ENCODE data around the gene ADGRB2. TPM values are rescaled to one million over a fixed set of nuclear protein-coding genes. Genes with fewer than 3 reads are reported as not detected.

ADGRB2 gene
- total RNA-seq, 1 experiment from 2014 or later: 49.5 TPM

DNA sequence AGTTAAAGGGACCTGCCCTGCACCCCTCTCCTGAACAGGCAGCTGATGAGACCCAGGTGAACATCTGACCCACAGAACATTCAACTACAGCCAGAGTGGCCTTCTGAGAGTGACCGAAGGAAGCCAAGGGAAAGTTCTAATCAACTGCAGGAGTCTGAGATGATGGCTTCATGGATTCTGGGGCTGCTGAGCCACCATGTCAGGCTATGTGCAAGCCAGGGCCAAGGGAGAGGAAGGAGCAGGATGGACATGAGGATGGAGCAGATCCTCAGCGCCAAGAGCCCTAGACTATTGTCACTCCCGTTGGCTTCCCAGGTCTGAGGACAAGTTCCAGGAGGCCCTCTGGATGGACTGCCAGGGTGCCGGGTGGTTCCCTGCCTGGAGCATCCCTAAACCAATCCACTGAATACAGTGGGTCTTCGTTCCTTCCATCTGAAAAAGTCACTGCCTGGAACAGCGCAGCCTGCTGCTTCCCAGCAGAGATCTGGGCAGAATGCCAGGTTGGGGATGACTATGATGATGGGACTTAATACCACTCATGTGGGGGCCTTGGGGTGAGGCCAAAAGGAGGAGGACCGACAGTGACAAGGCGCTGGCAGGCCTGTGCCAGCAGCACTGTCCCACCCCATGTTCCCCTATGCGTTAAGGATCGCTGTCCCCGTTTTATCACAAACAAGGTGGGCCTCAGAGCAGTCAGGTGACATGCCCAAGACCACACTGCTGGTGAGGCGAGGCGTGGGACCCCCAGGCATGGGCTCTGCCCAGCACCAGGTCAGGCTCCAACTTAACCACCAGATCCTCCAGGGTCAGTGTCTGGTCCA, 31.9 kb upstream of the ADGRB2 start:
- in situ Hi-C loops (cut with HindIII; ENCODE audit: low sequenced_read_pairs): no loop called here

DNA sequence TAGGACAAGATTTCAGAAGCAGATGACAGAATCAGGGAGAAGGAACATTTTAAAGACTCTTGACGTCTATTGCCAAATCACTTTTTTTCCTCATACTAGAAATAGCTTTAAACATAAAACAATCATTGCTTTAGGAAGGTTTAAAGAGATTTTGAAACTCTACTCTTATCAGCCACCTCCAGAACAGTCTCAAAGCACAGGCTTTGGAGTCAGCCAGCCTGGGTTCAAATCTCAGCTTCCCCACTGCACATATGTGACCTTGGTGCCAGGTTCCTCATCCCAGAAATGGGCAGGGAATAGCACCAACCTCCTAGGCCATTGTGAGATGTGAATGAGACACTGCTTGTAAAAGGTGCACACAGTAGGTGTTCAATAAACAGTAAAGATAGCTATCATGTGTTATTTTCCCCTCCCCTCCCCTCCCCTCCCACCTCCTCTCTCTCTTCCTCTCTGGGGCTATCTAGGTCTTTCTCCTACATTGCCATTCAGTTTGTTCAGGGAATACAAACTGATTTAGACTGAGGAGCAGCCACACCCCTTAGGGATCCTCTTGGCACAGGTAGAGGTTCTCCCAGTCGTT, 31.0 kb upstream of the ADGRB2 start:
- no peak for DNase-seq (ENCODE audit: low spot score)
- in situ Hi-C loops (cut with HindIII; ENCODE audit: low sequenced_read_pairs): no loop called here

More for the DNA sequence above, 31.9 kb upstream of the ADGRB2 start:
- DNase-seq (ENCODE audit: low spot score): no peak

DNA sequence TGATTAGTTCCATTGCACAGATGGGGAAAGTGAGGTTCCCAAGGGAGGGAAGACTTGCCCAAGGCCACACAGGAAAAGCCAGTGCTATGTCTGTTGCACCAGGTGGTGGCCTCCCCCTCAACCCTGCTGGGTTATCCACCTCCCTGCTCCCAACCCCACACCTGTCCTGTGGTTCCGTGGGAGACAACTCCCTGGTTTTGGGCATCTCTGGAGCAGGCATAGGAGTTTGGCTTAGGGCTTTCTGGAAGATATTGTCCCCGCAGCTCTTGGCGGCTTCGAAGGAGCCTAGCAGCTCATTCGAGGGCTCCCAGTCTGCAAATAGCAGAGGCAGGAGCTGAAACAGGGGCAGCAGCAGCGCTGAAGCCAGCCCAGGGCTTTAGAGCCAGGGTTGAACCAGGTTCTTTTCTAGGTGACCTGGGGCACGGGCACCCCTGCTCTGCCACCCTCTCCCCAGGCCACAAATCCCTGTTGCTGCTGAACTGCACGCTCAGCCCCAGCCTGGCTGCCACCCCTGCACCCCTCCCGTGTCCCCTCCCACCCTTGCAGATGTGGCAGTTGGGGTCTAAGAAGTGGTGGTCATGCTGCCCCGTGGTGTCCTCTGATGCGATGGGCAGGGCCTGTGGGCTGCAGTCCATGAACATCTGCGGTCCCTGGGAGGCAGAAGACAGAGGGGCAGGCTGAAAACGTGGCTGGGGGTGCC, 29.6 kb upstream of the ADGRB2 start:
- DNase-seq (ENCODE audit: low spot score): no peak
- in situ Hi-C loops (cut with HindIII; ENCODE audit: low sequenced_read_pairs): no loop called here

DNA sequence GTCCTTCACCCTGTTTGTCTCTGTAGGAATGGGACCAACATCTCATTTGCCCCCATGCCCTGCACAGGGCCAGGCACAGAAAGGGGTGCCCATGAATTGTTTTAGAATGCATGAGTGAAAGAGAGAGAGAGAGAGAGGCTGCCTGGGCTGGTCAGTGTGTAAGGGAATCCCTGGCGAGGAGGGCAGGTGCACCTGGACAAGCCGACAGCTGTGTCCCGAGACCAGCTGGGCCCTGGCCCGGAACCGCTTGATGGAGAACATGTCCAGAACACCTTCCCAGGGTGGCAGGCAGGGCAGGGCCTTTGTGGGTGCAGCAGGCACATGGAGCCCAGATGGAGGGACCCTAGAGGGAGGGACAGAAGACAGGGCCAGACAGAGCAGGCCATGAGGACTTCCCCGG, 28.9 kb upstream of the ADGRB2 start:
- in situ Hi-C loops (cut with HindIII; ENCODE audit: low sequenced_read_pairs): no loop called here

DNA sequence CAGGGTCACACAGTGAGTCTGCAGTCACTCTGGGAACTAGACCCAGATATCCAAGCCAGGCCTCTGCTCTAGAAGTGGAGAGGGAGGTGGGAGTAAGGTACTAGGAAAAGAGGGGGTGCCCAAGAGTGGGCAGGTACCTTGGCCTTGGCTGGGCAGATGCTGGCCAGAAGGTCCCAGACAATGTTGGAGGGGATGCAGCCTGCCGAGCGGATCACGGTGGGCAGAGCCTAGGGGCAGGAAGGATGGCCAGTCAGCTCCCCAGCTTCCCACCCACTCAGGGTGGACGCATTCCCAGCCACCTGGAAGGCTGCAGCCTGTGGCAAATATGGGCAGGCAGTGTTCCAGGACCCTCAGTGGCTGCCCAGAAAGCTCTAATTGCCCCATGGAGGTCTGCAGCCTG, 28.4 kb upstream of the ADGRB2 start:
- in situ Hi-C loops (cut with HindIII; ENCODE audit: low sequenced_read_pairs): no loop called here

More for the DNA sequence above, 28.9 kb upstream of the ADGRB2 start:
- no peak for DNase-seq (ENCODE audit: low spot score)

DNA sequence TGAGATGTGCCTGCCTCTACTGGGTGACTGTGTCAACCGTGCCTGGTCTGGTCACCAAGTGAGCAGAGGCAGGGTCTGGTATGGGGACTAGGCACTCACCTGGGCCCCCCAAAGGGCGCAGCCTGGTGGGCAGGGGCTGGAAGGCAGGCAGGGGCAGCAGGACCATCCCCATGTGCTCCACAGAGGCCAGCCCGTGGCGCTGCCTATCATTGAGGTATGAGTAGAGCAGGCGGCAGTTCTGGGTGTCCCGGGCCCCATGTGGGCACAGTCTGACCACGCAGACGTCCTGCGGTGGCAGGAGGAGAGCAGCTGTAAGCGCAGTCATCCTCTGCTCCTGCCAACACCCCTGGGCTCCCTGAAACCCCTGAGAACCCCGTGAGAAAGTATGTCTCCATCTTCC, 28.0 kb upstream of the ADGRB2 start:
- in situ Hi-C loops (cut with HindIII; ENCODE audit: low sequenced_read_pairs): no loop called here
- no peak for DNase-seq (ENCODE audit: low spot score)

More for the DNA sequence above, 28.4 kb upstream of the ADGRB2 start:
- no peak for DNase-seq (ENCODE audit: low spot score)

GRCh38 chr1:31791131-31791858, 27.2 kb upstream of the ADGRB2 start:
- in situ Hi-C loops (cut with HindIII; ENCODE audit: low sequenced_read_pairs): no loop called here
- no peak for DNase-seq (ENCODE audit: low spot score)

DNA sequence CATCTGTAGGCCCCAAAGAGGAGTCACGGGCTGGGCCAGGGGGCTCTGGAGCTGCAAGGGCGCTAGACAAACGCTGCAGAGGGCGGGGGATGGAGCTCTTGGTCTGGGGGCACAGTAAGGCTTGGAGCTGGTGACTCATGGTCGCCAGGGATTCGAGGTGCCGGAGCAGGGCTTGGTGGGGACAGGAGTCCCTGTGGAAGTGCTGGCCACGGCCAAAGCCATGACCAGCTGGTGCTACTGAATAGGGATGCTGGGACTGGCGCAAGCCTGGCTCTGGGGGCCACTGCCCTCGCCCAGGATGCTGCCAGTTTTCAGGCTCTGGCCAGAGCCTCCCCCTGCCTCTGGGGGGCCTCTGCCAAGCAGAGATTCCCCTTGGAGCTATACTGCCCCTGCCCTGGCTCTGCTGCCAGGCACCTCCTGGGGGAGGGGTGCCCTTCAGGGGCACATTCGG, 26.5 kb upstream of the ADGRB2 start:
- in situ Hi-C loops (cut with HindIII; ENCODE audit: low sequenced_read_pairs): no loop called here
- DNase-seq (ENCODE audit: low spot score): no peak

DNA sequence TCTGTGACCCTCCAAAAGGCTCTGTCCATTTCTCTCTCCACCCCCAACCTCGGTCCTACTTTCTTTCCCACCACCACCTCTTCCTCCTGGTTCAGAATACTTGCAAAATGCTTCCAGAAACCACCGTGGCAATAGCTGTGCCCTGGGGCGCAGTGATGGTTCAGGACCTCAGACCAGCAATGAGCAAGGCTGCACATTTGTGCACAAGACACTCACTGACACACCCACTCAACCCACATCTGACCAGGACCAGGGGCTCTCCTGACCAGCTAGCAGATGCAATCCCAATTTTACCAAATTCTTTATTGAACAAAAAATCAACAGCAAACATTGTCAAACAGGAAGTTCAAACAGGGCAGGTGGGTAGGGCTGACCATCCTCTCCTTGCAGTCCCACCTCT, 26.0 kb upstream of the ADGRB2 start:
- in situ Hi-C loops (cut with HindIII; ENCODE audit: low sequenced_read_pairs): no loop called here
- DNase-seq (ENCODE audit: low spot score): no peak

- in situ Hi-C loops (cut with HindIII; ENCODE audit: low sequenced_read_pairs): no loop called here
- DNase-seq (ENCODE audit: low spot score): peak; percentile 91
Measured at GRCh38 chr1:31789259-31790065, 25.3 kb upstream of the ADGRB2 start.

DNA sequence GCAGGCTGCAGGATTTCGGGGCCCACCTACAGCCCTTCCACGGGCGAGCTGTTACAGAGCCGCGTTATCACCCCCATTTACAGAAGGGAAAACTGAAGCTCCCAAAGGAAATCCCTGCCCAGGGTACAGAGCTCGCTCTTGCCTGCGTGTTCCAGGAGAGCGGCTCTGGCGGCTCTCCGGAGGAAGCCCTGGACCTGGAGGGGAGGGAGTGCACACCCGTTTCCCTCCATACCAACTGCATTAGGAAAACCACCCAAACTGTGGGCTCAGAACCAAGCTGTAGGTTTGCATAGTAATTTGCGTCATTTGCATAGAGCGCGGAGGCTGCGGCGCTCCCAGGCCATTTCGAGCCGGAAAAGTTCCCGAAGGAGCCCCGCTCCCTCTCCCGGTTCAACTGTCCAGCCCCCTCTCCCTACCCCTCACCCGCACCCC, 24.7 kb upstream of the ADGRB2 start:
- in situ Hi-C loops (cut with HindIII; ENCODE audit: low sequenced_read_pairs): no loop called here
- DNase-seq (ENCODE audit: low spot score): peak; percentile 67

DNA sequence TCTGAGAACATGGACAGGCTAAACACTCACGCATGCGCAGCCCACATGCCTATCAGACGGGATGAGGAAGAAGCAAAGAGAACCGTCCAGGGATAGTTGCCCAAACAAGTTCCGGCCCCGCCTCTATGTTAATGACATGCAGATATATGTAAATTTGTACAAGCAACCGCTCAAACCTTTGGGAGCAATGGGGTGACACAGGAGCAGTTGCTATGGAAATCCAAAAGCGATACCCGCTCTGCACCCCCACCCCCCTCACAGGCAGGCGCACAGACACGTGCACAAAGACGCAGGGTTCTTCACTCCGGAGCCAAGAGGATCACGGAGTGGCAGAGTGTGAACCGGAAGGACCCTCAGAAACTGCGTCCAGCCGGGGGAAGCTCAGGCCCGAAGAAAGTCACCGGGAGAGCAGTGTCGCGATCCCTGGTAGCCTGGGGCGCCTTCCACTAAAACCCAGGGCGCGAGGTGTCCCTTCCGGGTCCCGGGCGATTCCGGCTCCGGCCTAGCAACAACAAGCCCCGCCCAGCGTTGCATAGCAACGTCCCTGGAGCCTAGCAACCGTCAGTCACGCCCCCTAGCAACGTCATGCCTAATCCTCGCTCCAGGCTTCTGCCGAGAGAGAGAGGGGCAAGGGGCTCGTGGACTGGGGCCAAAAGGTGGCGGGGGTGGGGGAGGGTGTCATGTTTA, 24.1 kb upstream of the ADGRB2 start:
- in situ Hi-C loops (cut with HindIII; ENCODE audit: low sequenced_read_pairs): no loop called here
- peak; percentile 96 for DNase-seq (ENCODE audit: low spot score)

GRCh38 chr1:31787786-31788137, 23.6 kb upstream of the ADGRB2 start:
- in situ Hi-C loops (cut with HindIII; ENCODE audit: low sequenced_read_pairs): no loop called here
- no peak for DNase-seq (ENCODE audit: low spot score)

DNA sequence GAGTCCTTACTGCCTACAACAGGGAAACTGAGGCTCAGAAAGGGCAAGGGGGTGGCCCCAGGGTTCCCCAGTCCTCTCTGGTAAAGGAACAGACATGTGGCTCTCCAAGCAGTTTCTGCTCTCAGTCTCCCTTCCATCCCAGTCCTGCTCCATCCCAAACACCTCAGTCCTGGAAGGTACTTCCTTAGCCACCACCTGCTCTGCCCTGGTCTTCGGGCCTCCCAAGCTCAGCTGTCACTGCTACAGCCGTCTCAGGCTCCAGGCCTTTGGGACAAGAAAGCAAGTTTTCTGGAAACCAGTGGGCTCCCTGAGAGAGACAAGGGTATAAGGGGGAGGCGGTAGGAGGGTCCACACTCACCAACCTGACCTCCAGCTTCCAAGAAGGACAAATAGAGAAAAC, 23.1 kb upstream of the ADGRB2 start:
- no peak for DNase-seq (ENCODE audit: low spot score)
- in situ Hi-C loops (cut with HindIII; ENCODE audit: low sequenced_read_pairs): no loop called here

DNA sequence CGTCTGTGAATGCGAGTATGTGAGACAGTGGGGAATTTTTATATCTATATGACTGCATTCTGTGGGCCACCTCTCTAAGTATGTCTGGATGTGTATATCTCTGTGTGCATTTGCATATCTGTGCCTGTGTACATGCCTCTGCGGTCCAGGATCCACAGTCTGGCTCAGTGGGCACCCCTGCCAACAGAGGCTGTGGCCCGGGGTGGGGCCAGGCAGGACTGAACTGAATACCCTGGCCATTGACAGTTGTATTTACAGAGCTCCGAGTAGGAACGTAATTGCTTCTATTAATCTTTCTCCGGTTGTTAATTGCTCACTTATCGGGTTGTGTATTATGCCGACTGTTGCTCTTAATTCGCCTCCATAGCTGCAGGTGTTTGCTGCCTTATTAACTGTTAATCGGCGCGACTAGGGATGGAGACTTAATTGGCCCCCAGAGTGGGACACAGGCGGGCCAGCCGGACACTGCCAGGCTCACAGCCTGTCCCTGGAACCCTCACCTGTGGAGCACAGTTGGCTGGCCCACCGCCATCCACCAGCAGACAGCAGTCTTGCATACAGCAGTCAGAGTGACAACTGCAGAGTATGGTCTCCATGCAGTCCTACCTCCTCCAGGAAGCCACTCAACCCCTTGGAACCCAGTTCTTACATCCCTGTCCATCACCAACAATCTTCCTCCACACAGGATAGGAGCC, 22.4 kb upstream of the ADGRB2 start:
- no peak for DNase-seq (ENCODE audit: low spot score)
- in situ Hi-C loops (cut with HindIII; ENCODE audit: low sequenced_read_pairs): no loop called here

- in situ Hi-C loops (cut with HindIII; ENCODE audit: low sequenced_read_pairs): no loop called here
Measured at GRCh38 chr1:31785947-31786290, 21.8 kb upstream of the ADGRB2 start.

DNA sequence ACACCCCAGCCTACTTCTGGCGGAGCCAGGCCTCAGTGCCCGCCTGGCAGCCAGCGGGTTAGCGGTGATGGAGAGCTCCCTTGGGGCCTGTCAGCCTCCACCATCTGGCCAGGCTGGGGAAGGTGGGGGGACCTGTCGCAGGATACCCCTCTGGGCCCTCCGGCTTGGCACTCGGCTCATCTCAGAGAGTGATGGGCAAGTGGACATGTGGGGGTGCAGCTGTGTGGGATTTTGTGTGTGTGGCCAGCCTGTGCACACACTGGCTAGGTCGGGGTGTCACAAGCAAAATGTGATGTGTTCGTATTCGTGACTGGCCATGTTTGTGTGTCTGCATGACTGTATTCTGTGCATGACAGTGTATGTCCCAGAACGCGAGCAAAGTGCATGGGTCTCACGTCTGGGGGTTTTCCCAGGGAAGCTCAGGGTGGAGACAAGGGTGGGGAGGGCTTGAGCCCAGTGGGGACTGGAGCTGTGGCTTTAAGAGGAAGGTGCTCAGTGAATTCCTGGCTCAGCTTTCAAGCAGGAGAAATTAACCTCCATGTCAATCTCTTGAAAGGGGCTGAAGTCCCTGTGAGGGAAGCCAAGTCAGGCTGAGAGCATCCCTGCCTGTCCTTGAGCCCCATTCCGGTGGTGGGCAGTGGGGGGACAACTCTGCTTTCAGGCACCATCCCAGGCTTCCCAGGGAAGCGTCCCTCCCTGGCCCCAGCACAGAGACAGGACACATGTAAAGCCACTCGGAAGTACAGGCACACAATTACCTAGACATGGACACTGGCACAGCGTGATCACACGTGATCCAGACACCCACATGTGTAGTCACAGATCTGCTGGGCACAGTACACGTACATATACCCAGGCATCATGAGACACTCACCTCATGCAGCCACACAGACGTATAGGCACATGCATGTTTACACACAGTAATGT, 21.1 kb upstream of the ADGRB2 start:
- in situ Hi-C loops (cut with HindIII; ENCODE audit: low sequenced_read_pairs): no loop called here
- DNase-seq (ENCODE audit: low spot score): no peak

More at GRCh38 chr1:31785947-31786290, 21.8 kb upstream of the ADGRB2 start:
- DNase-seq (ENCODE audit: low spot score): no peak

All from G401 (cell line).